GM21528 (cell line): ENCODE data around the gene GDA.
A peak's percentile ranks its signal among the peaks of the same experiment; 100 is the strongest.
"Not testable (repeated sequence)": the region's sequence is repeated elsewhere in the genome, so short reads cannot be mapped to it uniquely, and the experiment has no call there.

Source experiments
- ATAC-seq: cut with Tn5 transposase; IDR thresholded peaks from one replicate; pipeline ENCODE4 v1.9.1; 2021; ENCODE audit warnings: mild to moderate bottlenecking, moderate library complexity; ENCODE audit not compliant: unreplicated experiment, low FRiP score

Gene GDA

DNA sequence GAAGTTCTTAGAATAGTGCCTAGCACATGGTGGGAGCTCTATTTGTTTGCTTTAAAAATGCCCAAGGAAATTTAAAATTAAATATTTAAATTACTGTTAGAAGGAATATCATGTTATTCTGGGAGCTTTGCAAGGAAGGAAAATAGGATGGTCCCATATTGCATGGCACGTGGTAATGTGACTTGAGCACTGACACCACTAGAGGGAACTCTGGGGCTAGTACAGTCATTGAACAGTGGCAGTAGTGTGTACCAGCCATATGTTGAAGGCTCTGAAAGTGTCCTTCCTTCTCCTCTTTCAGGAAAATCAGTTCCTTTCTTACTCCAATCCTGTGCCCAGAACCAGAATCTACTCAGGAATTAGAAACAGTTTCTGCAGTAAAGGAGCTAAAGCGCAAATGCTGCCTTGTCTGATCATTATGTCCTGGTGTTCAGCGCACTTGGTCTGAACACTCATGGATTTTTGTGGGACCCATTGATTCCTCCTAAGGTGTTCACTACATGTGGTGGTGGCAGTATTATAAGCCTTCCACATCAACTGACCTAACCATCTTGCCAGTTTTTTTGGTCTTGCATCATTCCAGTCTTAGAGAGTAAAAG is 54.1 kb downstream of the GDA start:
- peak; percentile 60 for ATAC-seq

DNA sequence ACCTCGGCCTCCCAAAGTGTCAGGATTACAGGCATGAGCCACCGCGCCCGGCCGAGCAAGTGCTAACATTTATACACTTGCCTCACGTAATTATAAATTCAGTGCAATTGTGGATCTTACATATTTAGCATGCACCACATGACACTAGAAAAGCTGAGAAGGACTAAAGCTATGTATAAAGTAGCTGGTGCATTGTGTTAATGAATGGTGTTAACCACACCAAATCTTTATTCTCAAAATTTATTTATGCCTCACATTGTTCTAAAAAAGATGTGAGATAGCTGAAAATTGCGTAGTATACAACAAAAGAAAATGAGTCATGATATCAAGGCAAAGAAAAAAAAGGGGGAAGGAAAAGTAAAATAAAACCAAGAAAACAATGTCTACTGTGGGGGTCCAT is 54.8 kb downstream of the GDA start:
- ATAC-seq, result no peak

DNA sequence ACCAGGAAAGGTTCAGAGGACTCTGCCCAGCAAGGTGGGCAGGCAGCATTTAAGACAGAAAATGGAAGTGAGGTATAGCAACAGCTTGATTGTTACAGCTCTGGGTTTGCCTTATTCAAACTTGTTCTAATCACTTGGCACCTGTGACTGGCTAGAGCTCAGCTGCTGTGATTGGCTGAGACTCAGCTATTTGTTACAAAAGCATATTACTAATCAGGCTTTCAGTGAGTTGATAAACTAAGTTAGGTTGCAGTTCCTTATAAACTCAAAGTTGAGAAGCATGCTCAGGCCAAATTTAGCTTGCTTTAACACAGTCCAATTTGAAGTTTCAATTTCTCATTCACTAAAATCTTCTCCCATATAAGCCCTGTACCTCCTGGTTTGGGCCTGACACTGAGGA is 56.3 kb downstream of the GDA start:
- peak; percentile 66 for ATAC-seq

GRCh38 chr9:72207278-72207677 is 58.0 kb downstream of the GDA start:
- peak; percentile 64 for ATAC-seq

GRCh38 chr9:72210522-72210921 is 61.3 kb downstream of the GDA start:
- no peak for ATAC-seq

DNA sequence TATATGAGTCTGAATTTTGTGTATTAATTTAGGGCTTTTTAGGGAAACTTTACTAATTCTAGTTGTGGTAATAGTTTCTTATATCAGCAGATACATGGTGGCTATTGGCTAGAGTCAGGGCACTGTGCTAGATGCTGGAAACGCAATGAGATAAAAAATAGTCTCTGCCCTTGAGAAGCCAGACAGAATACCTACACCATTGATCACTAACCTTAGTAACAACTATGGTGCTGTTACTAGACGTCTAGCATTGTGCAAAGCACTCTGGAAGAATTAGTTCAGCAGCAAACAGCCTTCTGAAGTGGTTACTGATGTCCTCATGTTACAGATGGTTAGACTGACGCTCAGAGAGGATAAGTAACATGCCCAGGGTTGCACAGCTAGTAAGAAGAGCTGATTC is 61.8 kb downstream of the GDA start:
- no peak for ATAC-seq

DNA sequence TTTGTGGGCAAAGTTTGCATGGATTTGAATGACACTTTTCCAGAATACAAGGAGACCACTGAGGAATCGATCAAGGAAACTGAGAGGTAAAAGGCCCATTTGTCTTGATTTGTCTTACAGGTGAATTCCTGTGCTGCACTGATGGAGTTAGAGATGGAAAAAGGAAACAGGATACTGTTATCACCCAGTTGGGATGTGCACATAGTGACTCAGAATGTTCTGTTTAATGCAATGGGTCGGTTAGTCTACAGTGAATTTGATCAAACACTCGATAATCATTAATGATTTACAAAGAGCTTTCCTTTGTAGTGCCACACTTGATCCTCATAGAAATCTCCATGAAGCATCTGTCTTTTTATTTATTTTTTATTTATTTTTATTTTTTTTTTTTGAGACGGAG is 64.7 kb downstream of the GDA start:
- ATAC-seq, result no peak

- no peak for ATAC-seq
Observed at GRCh38 chr9:72217306-72217842, 68.1 kb downstream of the GDA start.

GRCh38 chr9:72220589-72220988 is 71.3 kb downstream of the GDA start:
- ATAC-seq, result no peak

GRCh38 chr9:72226146-72226812 is 77.0 kb downstream of the GDA start:
- ATAC-seq, result no peak

DNA sequence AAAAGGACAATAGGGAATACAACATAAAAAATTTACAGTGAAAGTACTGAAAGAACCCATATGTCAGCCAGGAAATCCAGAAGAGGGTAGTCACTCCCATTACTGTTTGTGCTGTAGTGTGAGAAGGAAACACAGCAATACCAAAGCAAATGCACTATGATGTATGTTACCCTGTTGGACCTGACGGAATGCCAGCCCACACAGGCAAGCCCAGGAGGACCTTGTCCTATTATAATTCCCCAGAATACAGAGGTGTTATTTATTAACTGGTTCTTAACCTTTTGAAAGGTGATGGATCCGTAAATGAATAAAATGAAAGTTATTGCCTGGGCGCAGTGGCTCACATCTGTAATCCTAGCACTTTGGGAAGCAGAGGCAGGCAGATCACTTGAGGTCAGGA is 79.0 kb downstream of the GDA start:
- ATAC-seq, result no peak

DNA sequence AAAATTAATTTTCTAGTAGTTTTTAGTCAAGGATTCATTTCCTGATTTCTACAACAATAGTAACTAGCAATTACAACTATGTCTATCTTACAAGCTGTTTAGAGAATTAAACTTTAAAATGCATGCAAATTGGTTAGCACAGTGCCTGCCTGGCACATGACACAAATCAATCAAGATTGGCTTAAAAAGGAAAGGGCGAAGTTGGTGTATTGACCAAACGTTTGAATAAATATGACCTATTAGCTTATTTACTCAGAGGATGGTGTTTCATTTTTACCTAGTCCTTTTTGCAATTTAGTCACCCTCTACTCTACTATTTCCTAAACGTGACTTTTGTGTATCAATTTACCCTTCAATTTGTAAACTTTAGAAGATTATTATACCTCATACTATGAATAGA is 83.5 kb downstream of the GDA start:
- ATAC-seq, result no peak

GRCh38 chr9:72247549-72247948 is 98.3 kb downstream of the GDA start:
- ATAC-seq, result no peak

- ATAC-seq, result no peak
Observed at GRCh38 chr9:72251589-72251988, 102.3 kb downstream of the GDA start.

GRCh38 chr9:72254901-72255545 is 105.8 kb downstream of the GDA start:
- no peak for ATAC-seq

DNA sequence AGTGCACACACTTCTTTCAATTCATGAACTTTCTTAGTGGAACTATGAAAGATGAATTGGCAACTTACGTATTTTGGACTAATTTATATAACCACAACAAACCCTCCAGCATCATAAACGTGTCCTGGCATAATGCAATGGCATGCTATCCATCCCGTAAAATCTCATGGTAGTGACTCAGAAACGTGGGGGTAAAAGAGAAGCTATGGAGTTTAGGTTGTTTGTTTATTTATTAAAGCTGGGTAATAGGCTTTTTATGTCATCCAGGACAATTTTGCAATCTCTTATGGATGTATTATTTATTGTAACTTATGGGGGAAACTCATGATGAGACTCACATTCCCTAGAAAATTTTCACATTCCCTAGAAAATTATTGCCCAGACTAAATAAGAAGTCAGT is 106.3 kb downstream of the GDA start:
- ATAC-seq, result no peak

DNA sequence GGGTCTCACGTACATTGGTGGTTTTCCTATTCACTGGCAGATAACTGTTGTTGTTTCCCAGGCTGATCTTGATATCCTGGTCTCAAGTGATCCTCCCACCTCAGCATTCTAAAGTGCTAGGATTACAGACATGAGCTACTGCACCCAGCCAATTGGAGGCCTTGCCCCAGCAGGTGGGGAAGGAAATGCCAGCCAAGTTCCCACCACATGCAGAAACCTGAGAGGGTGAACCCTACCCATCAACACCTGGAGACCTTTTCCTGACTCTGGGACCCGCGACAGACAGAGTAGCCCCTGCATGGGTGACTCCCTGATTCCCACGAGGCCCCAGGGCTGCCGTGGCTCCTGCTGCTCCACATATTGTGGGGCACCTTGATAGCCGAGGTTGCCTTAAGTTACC is 107.7 kb downstream of the GDA start:
- ATAC-seq, result no peak

DNA sequence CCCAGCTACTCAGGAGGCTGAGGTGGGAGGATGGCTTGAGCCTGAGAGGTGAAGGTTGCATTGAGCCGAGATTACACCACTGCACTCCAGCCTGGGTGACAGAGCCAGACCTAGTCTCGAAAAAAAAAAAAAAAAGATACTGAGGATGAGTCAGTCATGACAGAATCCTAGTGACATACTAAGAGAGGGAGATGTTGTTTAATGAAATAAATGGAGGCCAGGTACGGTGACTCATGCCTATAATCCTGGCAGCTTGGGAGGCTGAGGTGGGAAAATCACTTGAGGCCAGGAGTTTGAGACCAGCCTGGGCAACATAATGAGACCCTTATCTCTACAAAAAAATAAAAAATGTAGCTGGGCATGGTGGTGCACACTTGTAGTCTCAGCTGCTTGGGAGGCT is 108.6 kb downstream of the GDA start:
- no peak for ATAC-seq

- no peak for ATAC-seq
Observed at GRCh38 chr9:72262063-72262462, 112.8 kb downstream of the GDA start.

- ATAC-seq, result no peak
Observed at GRCh38 chr9:72263572-72263971, 114.3 kb downstream of the GDA start.

- ATAC-seq, result no peak
Observed at GRCh38 chr9:72268961-72269360, 119.7 kb downstream of the GDA start.

DNA sequence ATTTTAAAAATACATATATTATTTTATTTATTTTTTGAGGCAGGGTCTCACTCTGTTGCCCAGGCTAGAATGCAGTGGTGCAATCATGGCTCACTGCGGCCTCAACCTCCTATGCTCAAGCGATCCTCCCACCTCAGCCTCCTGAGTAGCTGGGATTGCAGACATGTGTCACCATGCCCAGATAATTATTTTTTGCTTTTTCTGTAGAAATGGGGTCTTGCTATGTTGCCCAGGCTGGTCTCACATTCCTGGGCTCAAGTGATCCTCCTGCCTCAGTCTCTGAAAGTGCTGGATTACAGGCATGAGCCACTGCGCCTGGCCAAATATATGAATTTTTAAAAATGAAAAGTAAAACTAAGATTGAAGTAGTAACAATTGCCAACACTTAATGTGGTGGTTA is 121.1 kb downstream of the GDA start:
- ATAC-seq, result not testable (repeated sequence)
